Gastrocnemius medialis (tissue), 4 donors: ENCODE results near the gene KCNH4. TPM values are rescaled to one million over a fixed set of nuclear protein-coding genes. Genes with fewer than 3 reads are reported as not detected.

Source experiments
- ATAC-seq, 2 donors: fragments of 150-250 bp; one replicate each; pipeline ENCODE4 v1.9.1; 2016
- DNase-seq, 2 donors: peaks; one replicate each; pipeline ENCODE4 v3.0.0-alpha.2; 2019
- H3K27ac ChIP-seq, 4 donors: fragments of 200-600 bp; sonication (generic); 1 replicate in 1 of 4; 2 replicates in 3 of 4; pipeline ENCODE4 v1.5.1; 2016 to 2018; ENCODE audit warnings: mild to moderate bottlenecking in 2 of 4, moderate library complexity in 1 of 4
- H3K27me3 ChIP-seq, 3 donors: fragments of 200-600 bp; sonication (generic) in 2 of 3; 1 replicate in 1 of 3; 2 replicates in 2 of 3; pipeline versions ENCODE4 v1.5.1 to v1.6.0; 2016 to 2019; ENCODE audit warnings: mild to moderate bottlenecking in 1 of 3, moderate library complexity in 1 of 3
- H3K36me3 ChIP-seq, 2 donors: fragments of 200-600 bp; sonication (generic) in 1 of 2; one replicate each; pipeline ENCODE4 v1.5.1; 2017 to 2018
- H3K4me1 ChIP-seq, 2 donors: fragments of 200-600 bp; sonication (generic) in 1 of 2; one replicate each; pipeline ENCODE4 v1.5.1; 2016 to 2017; ENCODE audit warnings: mild to moderate bottlenecking in 2 of 2
- H3K4me3 ChIP-seq, 4 donors: fragments of 200-600 bp; sonication (generic) in 3 of 4; 1 replicate in 1 of 4; 2 replicates in 3 of 4; pipeline ENCODE4 v1.5.1; 2016 to 2019; ENCODE audit warnings: mild to moderate bottlenecking in 2 of 4
- H3K9me3 ChIP-seq, 3 donors: fragments of 200-600 bp; sonication (generic) in 2 of 3; 1 replicate in 1 of 3; 2 replicates in 2 of 3; pipeline ENCODE4 v1.5.1; 2016 to 2019
- POLR2A ChIP-seq, 2 donors: fragments of 450-650 bp; IDR thresholded peaks; one replicate each; pipeline ENCODE4 v1.6.1; 2017; ENCODE audit warnings: antibody characterized with exemption in 2 of 2, mild to moderate bottlenecking in 2 of 2, moderate library complexity in 2 of 2
- in situ Hi-C, 4 donors: fragments of 200-750 bp; cut with MboI; loops; one replicate each; pipeline versions ENCODE4 v1.15.0 to v1.8.0; 2017; ENCODE audit warnings: low sequenced_read_pairs in 4 of 4
- intact Hi-C: fragments of 100-400 bp; cut with DNase I; formaldehyde crosslinking; loops from one replicate; pipeline ENCODE4 v1.15.1; 2023; ENCODE audit warnings: low total_unique reads
- total RNA-seq, 4 donors: library from RNA; depleted of rRNA; stranded (reverse); fragments of >200 nt; gene quantifications; one replicate each; pipeline versions ENCODE4 v1.1.0 to v1.2.3, GENCODE V29; 2016
- TF ChIP-seq, protein P1 (sequence below), 5 experiments: fragments of 450-650 bp in 3 of 5; fragments of 200-600 bp in 2 of 5; sonication (generic) in 2 of 5; IDR thresholded peaks in 4 of 5; conservative IDR thresholded peaks in 1 of 5; 1 replicate in 4 of 5; 2 replicates in 1 of 5; pipeline ENCODE4 v1.5.1; 2016 to 2019; ENCODE audit warnings: antibody characterized with exemption in 5 of 5, mild to moderate bottlenecking in 3 of 5, moderate library complexity in 3 of 5

KCNH4 gene
- total RNA-seq, 4 donors from 2014 or later = not detected

DNA sequence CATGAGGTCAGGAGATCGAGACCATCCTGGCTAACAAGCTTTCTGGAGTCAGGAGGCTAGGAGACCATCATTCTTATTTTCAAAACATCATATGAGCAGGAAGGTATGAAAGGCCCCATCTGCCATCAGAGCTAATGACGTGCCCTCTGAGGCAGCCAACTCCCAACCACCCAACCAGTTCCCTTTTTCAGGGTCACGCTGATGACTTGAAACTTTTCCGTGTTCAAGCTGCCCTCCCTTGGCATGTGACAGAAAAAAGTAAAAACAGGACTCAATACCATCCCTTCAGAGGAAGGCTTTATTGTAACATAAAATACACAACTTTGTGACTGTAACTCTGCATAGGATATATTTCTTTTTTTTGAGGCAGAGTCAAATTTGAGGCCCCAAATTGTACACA is 18.0 kb upstream of the KCNH4 start:
- no peak for DNase-seq
- Histone ChIP-seq H3K27ac (peak overlapping the region in 1 of 4 donors; percentile 27), H3K9me3 (no peaks in the 10 kb centered on the region), H3K4me3 (no peak overlapping the region), H3K4me1 (peaks cover 7 to 9% of the 10 kb centered on the region in 2 donors), H3K36me3 (peaks cover 0 to 26% of the 10 kb centered on the region in 2 donors), H3K27me3 (no peaks in the 10 kb centered on the region)
- no peak for TF ChIP-seq POLR2A (IDR thresholded peaks at IDR 0.05)
- TF ChIP-seq, protein P1, sequence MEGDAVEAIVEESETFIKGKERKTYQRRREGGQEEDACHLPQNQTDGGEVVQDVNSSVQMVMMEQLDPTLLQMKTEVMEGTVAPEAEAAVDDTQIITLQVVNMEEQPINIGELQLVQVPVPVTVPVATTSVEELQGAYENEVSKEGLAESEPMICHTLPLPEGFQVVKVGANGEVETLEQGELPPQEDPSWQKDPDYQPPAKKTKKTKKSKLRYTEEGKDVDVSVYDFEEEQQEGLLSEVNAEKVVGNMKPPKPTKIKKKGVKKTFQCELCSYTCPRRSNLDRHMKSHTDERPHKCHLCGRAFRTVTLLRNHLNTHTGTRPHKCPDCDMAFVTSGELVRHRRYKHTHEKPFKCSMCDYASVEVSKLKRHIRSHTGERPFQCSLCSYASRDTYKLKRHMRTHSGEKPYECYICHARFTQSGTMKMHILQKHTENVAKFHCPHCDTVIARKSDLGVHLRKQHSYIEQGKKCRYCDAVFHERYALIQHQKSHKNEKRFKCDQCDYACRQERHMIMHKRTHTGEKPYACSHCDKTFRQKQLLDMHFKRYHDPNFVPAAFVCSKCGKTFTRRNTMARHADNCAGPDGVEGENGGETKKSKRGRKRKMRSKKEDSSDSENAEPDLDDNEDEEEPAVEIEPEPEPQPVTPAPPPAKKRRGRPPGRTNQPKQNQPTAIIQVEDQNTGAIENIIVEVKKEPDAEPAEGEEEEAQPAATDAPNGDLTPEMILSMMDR (IDR thresholded peaks at IDR 0.05 in 4 of 5, conservative IDR thresholded peaks at IDR 0.05 in 1 of 5) = no peak
- in situ Hi-C loops = no loop called here
- no peak for ATAC-seq
- intact Hi-C loops = no loop called here

DNA sequence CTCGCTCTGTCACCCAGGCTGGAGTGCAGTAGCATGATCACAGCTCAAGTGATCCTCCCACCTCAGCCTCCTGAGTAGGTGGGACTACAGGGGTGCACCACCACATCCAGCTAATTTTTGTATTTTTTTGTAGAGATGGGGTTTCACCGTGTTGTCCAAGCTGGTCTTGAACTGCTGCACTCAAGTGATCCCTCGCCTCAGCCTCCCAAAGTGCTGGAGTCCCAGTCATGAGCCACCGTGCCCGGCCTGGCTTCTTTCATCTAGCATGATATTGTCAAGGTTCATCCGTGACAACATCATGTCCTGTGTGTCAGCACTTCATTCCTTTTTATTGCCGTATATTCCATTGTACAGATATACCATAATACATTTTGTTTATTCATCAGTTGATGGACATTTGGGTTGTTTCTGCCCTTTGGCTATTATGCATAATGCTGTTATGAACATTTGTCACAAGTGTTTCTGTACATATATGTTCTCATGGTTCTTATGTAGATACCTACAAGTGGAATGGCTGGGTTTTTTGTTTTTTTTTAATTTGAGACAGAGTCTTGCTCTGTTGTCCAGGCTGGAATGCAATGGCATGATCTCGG is 16.7 kb upstream of the KCNH4 start:
- DNase-seq (no peak), ATAC-seq (no peak)
- intact Hi-C loops (no loop called here), in situ Hi-C loops (no loop called here)
- H3K27ac ChIP-seq = no peak overlapping the region
- peaks cover 16 to 17% of the 10 kb centered on the region in 2 donors for H3K4me1 ChIP-seq
- peaks cover 0 to 17% of the 10 kb centered on the region in 2 donors for H3K36me3 ChIP-seq
- no peaks in the 10 kb centered on the region for H3K9me3 ChIP-seq
- H3K4me3 ChIP-seq = no peak overlapping the region
- no peak for TF ChIP-seq POLR2A (IDR thresholded peaks at IDR 0.05)
- TF ChIP-seq, protein P1 (IDR thresholded peaks at IDR 0.05 in 4 of 5, conservative IDR thresholded peaks at IDR 0.05 in 1 of 5) = no peak
- H3K27me3 ChIP-seq = no peaks in the 10 kb centered on the region

GRCh38 chr17:42193969-42194899 is 13.3 kb upstream of the KCNH4 start, which contains the start of gene GHDC:
GHDC (minus strand) TSS chr17:42194494; CDS start chr17:42193581, 913 bp downstream.
- DNase-seq = peak; percentile 77 to 86
- intact Hi-C loops (loop anchor here (2.0 to 5.0 kb wide), 2 partner anchors 17 to 93 kb away; partner anchors contain the start of gene STAT5A), in situ Hi-C loops (no loop called here)
- Histone ChIP-seq H3K36me3 (no peaks in the 10 kb centered on the region), H3K4me1 (peaks cover 16 to 23% of the 10 kb centered on the region in 2 donors), H3K27me3 (no peaks in the 10 kb centered on the region), H3K4me3 (peak within 1 kb of the TSS; percentile 71 to 95 (median 79)), H3K27ac (peak within 1 kb of the TSS; percentile 80 to 95 (median 89)), H3K9me3 (no peaks in the 10 kb centered on the region)
- peak; percentile 97 to 98 for ATAC-seq
- TF ChIP-seq, protein P1 (IDR thresholded peaks at IDR 0.05 in 4 of 5, conservative IDR thresholded peaks at IDR 0.05 in 1 of 5) = peak in 1 of 5 experiments; percentile 17
- TF ChIP-seq POLR2A (IDR thresholded peaks at IDR 0.05) = no peak

- TF ChIP-seq, protein P1 (IDR thresholded peaks at IDR 0.05 in 4 of 5, conservative IDR thresholded peaks at IDR 0.05 in 1 of 5) = no peak
- TF ChIP-seq POLR2A (IDR thresholded peaks at IDR 0.05) = no peak
- no peak for ATAC-seq
- no peaks in the 10 kb centered on the region for H3K9me3 ChIP-seq
- no peaks in the 10 kb centered on the region for H3K27me3 ChIP-seq
- peak overlapping the region; percentile 71 to 95 (median 79) for H3K4me3 ChIP-seq
- H3K4me1 ChIP-seq = peaks cover 16 to 23% of the 10 kb centered on the region in 2 donors
- in situ Hi-C loops = no loop called here
- no peak for DNase-seq
- no peaks in the 10 kb centered on the region for H3K36me3 ChIP-seq
- peak overlapping the region; percentile 80 to 95 (median 89) for H3K27ac ChIP-seq
- intact Hi-C loops = loop anchor here (5.0 kb wide), 1 partner anchor 94 kb away; the partner anchor contains the start of gene STAT5A
These were observed 12.4 kb upstream of the KCNH4 start for GRCh38 chr17:42193216-42193968.
